ACC112 (cell line): ENCODE data around the gene ABLIM1.

ENCODE experiments used
- H2AFZ ChIP-seq: fragments of 200-600 bp; sonication (generic); one replicate; pipeline ENCODE4 v1.6.0; 2017; ENCODE audit warnings: antibody characterized with exemption, low read length; ENCODE audit not compliant: unreplicated experiment
- H3K27ac ChIP-seq: fragments of 200-600 bp; sonication (generic); 2 replicates; pipeline ENCODE4 v1.5.1; 2014; ENCODE audit warnings: low read depth, mild to moderate bottlenecking, antibody characterized with exemption, low read length, moderate library complexity
- H3K27me3 ChIP-seq: fragments of 200-600 bp; sonication (generic); 2 replicates; pipeline ENCODE4 v1.6.1; 2014; ENCODE audit warnings: mild to moderate bottlenecking, antibody characterized with exemption, low read length, moderate library complexity, mixed read lengths; ENCODE audit not compliant: insufficient read depth
- H3K36me3 ChIP-seq: fragments of 200-600 bp; sonication (generic); 2 replicates; pipeline ENCODE4 v1.6.1; 2016; ENCODE audit warnings: mild to moderate bottlenecking, antibody characterized with exemption, low read length, moderate library complexity, mixed read lengths; ENCODE audit not compliant: insufficient read depth
- H3K4me1 ChIP-seq: fragments of 200-600 bp; sonication (generic); one replicate; pipeline ENCODE4 v1.6.1; 2016; ENCODE audit warnings: low read length, mixed read lengths; ENCODE audit not compliant: insufficient read depth, unreplicated experiment, control insufficient read depth
- H3K4me3 ChIP-seq: fragments of 200-600 bp; sonication (generic); 2 replicates; pipeline ENCODE4 v1.5.1; 2014; ENCODE audit warnings: mild to moderate bottlenecking, low read depth, low read length
- H3K79me2 ChIP-seq: fragments of 200-600 bp; sonication (generic); one replicate; pipeline ENCODE4 v1.6.0; 2016; ENCODE audit warnings: low read length; ENCODE audit not compliant: control insufficient read depth, unreplicated experiment, insufficient read depth

Gene ABLIM1

DNA sequence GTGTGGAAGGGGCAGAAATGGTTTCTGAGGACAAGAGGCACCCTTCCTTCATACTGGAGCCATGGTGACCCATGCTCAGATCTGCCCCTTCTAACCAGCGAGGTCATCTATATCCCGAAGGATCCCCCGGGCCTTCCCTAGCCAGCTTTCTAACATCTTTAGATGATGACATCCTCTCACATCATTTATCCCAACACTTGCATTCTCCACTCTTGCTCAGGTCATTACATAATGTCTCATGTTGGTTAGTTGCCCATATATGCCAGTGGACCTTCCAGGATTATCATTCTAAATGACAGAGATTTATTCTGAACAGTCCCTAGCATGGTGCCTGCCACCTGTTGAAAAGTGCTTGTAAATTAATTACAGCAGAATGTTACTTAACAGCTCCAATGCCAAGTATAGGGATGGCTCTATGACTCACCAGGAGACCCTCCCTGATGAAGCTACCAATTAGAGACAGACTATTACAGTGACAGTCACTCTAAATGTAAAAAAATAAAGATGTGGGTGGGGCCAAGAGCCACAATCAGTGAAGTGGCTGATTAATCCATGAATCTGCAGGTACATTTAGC, 22.6 kb upstream of the ABLIM1 start:
- Histone ChIP-seq H3K4me3 (no peak overlapping the region), H3K36me3 (no peaks in the 10 kb centered on the region), H3K79me2 (no peaks in the 10 kb centered on the region), H3K27me3 (no peaks in the 10 kb centered on the region), H3K27ac (no peak overlapping the region), H2AFZ (no peak overlapping the region), H3K4me1 (peaks cover 26% of the 10 kb centered on the region)

DNA sequence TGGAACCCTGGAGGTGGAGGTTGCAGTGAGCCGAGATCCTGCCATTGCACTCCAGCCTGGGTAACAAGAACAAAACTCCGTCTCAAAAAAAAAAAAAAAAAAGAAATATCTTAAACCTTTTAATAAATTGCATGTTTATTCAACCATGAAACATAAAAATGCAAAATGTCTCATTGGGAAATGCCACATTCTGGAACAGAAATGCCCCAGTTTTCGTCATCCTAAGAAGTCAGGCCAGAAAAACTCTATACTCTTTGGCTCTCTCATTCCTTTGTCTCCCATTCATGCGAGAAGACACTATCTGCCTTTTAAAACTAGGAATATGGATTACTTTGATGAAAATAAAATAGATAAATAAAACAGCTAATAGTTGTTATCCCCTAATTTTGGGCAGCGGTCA, 21.5 kb upstream of the ABLIM1 start:
- H3K4me1 ChIP-seq, result peaks cover 15% of the 10 kb centered on the region
- H3K36me3 ChIP-seq, result no peaks in the 10 kb centered on the region
- H2AFZ ChIP-seq, result no peak overlapping the region
- H3K27ac ChIP-seq, result no peak overlapping the region
- no peak overlapping the region for H3K4me3 ChIP-seq
- no peaks in the 10 kb centered on the region for H3K79me2 ChIP-seq
- no peaks in the 10 kb centered on the region for H3K27me3 ChIP-seq

DNA sequence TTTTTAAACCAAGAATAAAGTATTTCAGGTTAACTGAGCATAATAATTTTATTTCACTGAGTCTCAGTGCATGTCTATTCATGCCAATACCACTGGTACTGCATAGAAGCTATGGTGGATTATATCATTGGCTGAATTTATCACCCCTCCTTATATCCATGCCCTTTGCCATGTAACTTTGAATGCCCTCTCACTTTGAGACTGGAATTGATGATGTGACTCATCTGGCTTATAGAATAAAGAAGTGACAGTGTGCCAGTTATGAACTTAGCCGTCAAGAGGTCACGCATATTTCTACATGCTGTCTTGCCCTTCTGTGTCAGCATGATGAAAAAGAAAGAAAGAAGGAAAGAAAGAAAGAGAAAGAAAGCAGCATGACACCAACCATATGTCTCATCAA, 20.7 kb upstream of the ABLIM1 start:
- Histone ChIP-seq H3K27me3 (no peaks in the 10 kb centered on the region), H3K4me1 (peaks cover 8% of the 10 kb centered on the region), H2AFZ (no peak overlapping the region), H3K79me2 (no peaks in the 10 kb centered on the region), H3K4me3 (no peak overlapping the region), H3K27ac (no peak overlapping the region), H3K36me3 (no peaks in the 10 kb centered on the region)

DNA sequence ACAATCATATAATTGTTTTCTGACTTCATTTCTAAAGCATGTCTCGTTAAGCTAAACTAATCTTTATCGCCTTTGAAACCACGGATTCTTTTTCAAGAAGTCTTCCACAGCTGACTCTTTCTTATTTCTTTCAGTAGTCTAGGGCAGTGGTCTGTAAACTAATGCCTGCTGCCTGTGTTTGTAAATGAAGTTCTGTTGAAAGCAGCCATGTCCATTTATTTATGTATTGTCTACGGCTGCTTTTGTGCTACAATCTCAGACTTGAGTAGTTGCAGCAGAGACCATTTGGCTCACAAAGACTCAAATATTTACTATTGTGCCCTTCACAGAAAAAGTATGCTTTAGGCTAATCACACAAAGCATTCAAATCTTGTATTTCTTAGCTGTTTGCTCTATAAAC, 20.3 kb upstream of the ABLIM1 start:
- no peaks in the 10 kb centered on the region for H3K36me3 ChIP-seq
- no peak overlapping the region for H3K4me3 ChIP-seq
- H3K79me2 ChIP-seq, result no peaks in the 10 kb centered on the region
- peaks cover 4% of the 10 kb centered on the region for H3K4me1 ChIP-seq
- no peaks in the 10 kb centered on the region for H3K27me3 ChIP-seq
- no peak overlapping the region for H3K27ac ChIP-seq
- no peak overlapping the region for H2AFZ ChIP-seq

DNA sequence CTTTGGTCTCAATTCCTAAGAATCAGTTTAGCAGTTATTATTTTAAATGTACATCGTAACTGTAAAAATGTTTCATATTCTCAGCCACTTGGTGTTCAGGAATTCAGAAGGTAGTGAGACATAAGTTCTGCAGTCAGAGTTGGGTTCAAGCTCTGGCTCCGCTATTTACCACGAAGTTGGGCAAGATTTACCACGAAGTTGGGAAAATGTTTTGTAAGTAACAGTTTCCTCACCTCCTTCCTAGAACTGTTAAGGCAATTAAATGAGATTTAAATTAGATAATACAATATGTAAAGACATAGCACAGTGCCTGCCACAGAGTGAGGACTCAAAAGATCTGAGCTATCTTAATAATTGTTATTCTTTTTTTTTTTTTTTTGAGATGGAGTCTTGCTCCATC, 16.3 kb upstream of the ABLIM1 start:
- no peaks in the 10 kb centered on the region for H3K79me2 ChIP-seq
- H3K4me1 ChIP-seq, result peaks cover 4% of the 10 kb centered on the region
- no peak overlapping the region for H3K27ac ChIP-seq

GRCh38 chr10:114669648-114670047, 11.6 kb upstream of the ABLIM1 start:
- Histone ChIP-seq H3K27me3 (no peaks in the 10 kb centered on the region), H3K27ac (no peak overlapping the region), H3K36me3 (no peaks in the 10 kb centered on the region), H3K79me2 (no peaks in the 10 kb centered on the region), H3K4me1 (no peaks in the 10 kb centered on the region), H2AFZ (no peak overlapping the region), H3K4me3 (no peak overlapping the region)

More for the DNA sequence above, 16.3 kb upstream of the ABLIM1 start:
- no peak overlapping the region for H3K4me3 ChIP-seq
- no peak overlapping the region for H2AFZ ChIP-seq
- no peaks in the 10 kb centered on the region for H3K27me3 ChIP-seq
- no peaks in the 10 kb centered on the region for H3K36me3 ChIP-seq

DNA sequence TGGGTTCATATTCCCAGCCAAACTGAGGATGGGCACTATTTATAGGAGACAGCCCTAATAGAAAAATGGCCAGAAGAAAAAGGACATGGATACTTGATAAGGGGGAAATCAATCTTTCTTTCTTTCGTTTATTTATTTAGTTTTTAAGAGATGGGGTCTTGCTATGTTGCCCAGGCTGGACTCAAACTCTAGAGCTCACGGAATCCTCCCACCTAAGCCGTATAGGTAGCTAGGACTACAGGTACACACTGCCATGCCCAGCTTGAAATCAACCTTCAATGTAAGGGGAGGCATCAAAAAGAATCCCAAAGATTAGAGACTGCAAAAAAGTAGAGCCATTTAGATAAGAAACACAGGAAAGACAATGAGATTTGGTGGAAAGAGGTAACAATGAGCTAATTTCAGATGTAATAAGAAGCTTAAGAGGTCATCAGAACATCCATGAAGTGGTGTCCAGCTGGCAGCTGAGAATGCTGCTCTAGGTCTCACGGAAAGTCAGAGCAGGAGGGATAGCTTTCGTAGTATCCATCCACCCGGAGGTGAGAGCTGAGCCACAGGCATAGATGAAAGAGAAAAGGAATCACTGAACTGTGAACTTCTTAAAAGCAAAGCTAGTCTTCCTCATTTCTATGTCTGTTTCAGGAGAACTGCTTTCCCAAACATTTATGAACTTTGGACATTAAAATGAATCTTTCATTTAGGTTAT, 10.5 kb upstream of the ABLIM1 start:
- Histone ChIP-seq H3K79me2 (no peaks in the 10 kb centered on the region), H3K27me3 (no peaks in the 10 kb centered on the region), H3K4me1 (no peaks in the 10 kb centered on the region), H3K36me3 (no peaks in the 10 kb centered on the region), H2AFZ (no peak overlapping the region), H3K4me3 (no peak overlapping the region), H3K27ac (no peak overlapping the region)

DNA sequence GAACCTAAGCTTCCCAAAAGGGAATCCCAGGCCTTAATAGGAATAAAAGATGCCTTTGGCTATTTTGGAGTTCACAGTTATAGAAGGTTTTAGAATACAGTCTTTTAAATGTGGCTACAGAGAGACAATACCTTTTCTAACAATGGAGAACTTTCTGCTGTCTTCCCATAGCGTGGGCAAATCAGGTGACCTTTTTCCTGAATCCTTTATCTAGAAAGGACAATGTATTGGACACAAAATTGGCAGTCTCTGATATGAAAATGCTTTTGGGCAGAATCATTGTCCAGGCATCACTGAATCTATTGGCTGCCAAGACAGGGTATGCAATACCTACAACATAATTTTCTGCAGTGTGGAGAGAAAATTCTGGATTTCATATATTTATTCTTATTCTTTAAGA, 7.8 kb upstream of the ABLIM1 start:
- H3K36me3 ChIP-seq, result no peaks in the 10 kb centered on the region
- no peak overlapping the region for H3K4me3 ChIP-seq
- no peak overlapping the region for H2AFZ ChIP-seq
- H3K27me3 ChIP-seq, result peaks cover 14% of the 10 kb centered on the region; the same call in 1 of the 2 replicates
- no peak overlapping the region for H3K27ac ChIP-seq
- no peaks in the 10 kb centered on the region for H3K79me2 ChIP-seq
- no peaks in the 10 kb centered on the region for H3K4me1 ChIP-seq

- no peak overlapping the region for H3K27ac ChIP-seq
- no peaks in the 10 kb centered on the region for H3K36me3 ChIP-seq
- no peaks in the 10 kb centered on the region for H3K4me1 ChIP-seq
- H2AFZ ChIP-seq, result no peak overlapping the region
- H3K79me2 ChIP-seq, result no peaks in the 10 kb centered on the region
- H3K4me3 ChIP-seq, result no peak overlapping the region
- H3K27me3 ChIP-seq, result peaks cover 18% of the 10 kb centered on the region; the same call in 1 of the 2 replicates
These were observed 7.3 kb upstream of the ABLIM1 start for GRCh38 chr10:114665406-114665805.

GRCh38 chr10:114664127-114664526, 6.1 kb upstream of the ABLIM1 start:
- Histone ChIP-seq H3K4me1 (no peaks in the 10 kb centered on the region), H3K79me2 (no peaks in the 10 kb centered on the region), H2AFZ (no peak overlapping the region), H3K27me3 (peaks cover 21% of the 10 kb centered on the region; the same call in 1 of the 2 replicates), H3K36me3 (no peaks in the 10 kb centered on the region), H3K4me3 (no peak overlapping the region), H3K27ac (no peak overlapping the region)

GRCh38 chr10:114663626-114664025, 5.6 kb upstream of the ABLIM1 start:
- Histone ChIP-seq H3K36me3 (no peaks in the 10 kb centered on the region), H3K27ac (no peak overlapping the region), H2AFZ (no peak overlapping the region), H3K4me1 (no peaks in the 10 kb centered on the region), H3K4me3 (no peak overlapping the region), H3K27me3 (peaks cover 21% of the 10 kb centered on the region; the same call in 1 of the 2 replicates), H3K79me2 (no peaks in the 10 kb centered on the region)
